Activated naive CD4-positive, alpha-beta T cell treated with anti-CD3 and anti-CD28 coated beads, Interleukin-2, amount 10 ng/mL, durations not matched to agents 5 hours and 36 hours (primary cell): ENCODE data around the gene FFAR4. TPM values are rescaled to one million over a fixed set of nuclear protein-coding genes. Genes with fewer than 3 reads are reported as not detected.

ENCODE experiments used
- total RNA-seq, 2 experiments: library from RNA; stranded (reverse); gene quantifications; one replicate each; pipeline ENCODE4 v1.2.3, GENCODE V29; 2021

The FFAR4 gene
- total RNA-seq, result not detected

DNA sequence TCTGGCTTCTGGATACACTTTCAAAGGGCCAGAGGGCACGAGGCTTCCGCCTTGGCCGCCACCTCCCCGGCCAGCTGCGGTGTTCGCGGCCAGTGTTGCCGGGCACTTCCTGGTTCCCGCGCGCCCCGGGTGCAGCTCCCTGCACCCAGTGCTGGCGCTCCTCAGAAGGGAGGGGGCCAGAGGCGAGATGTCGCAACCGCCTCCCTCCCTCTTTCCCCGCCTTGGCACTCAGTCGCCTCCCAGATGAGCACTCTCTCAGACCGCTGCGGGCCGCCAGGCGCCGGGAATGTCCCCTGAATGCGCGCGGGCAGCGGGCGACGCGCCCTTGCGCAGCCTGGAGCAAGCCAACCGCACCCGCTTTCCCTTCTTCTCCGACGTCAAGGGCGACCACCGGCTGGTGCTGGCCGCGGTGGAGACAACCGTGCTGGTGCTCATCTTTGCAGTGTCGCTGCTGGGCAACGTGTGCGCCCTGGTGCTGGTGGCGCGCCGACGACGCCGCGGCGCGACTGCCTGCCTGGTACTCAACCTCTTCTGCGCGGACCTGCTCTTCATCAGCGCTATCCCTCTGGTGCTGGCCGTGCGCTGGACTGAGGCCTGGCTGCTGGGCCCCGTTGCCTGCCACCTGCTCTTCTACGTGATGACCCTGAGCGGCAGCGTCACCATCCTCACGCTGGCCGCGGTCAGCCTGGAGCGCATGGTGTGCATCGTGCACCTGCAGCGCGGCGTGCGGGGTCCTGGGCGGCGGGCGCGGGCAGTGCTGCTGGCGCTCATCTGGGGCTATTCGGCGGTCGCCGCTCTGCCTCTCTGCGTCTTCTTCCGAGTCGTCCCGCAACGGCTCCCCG, at the start of gene FFAR4:
Gene FFAR4, plus strand, starts transcription at position 231 of the 842 bp plus-strand sequence. Its CDS starts 56 bp downstream, at position 287.

DNA sequence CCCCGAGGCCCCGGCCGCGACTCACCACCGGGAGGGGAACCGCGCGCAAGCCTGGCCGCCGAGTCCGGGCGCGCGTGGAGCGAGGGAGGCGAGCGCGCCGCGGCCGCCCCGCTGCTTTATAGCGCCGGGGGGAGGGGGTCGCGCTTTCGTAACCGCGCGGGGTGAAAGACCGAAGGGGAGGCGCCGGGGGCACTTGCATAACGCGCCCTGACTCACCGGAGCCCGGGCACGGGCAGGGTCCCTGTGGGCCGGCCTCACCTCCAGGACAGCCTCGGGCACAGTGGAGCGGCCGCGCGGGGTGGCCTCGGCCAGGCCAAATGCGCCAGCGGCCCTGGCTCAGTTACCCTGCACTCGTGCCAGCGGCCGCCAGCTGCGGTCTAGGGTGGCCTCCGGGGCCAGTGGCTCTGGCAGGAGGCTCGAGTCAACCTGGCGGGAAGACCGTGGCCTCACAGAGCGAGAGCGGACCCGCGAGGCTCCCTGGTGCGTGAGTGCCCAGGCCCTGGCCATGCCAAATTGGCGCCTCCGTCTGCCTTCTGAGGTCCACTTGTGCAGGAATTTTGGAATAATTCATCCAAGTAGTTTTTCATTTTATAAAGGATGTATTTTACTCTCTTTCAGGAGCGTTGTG, 34.8 kb downstream of the FFAR4 start, which contains the start of gene RBP4:
Gene RBP4, minus strand, starts transcription at position 90 of the 628 bp plus-strand sequence. CDS start 207 bp downstream, outside the sequence.

DNA sequence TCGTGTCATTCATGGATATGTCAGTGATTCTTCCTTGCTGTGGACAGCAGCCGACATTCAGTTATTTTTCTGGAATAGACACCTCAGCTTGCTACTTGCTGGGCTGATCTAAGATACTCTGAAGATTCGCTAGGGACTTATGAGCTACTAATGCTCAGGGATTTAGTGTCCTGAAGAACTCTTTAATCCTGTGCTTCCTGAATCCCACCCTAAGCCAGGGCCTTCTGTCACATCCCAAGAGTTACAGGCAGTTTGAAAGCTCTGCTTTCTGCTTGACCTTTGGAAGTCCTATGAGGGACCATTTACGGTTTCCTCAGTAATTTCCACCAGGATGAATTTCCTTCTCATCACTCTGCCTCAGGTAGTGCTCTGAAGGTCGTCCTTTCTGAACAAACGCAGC, 45.8 kb downstream of the FFAR4 start, which contains the start of gene PDE6C:
Gene PDE6C, plus strand, starts transcription at position 227 of the 400 bp plus-strand sequence. CDS start 189 bp downstream, outside the sequence.

Other genes with a start within 250 kb of the FFAR4 start
- under 1 TPM; 0.25 to 0.31 TPM for gene MYOF, start 84.3 kb upstream of the FFAR4 start, total RNA-seq
- 10 to 100 TPM; 50.5 to 51.7 TPM for gene CEP55, start 70.1 kb upstream of the FFAR4 start, total RNA-seq
- gene RBP4, start 34.6 kb downstream of the FFAR4 start, total RNA-seq, result not detected
- not detected for gene PDE6C, start 45.9 kb downstream of the FFAR4 start, total RNA-seq
- 10 to 100 TPM; 13.1 to 13.2 TPM for gene FRA10AC1, start 135.9 kb downstream of the FFAR4 start, total RNA-seq
- not detected for gene LGI1, start 191.3 kb downstream of the FFAR4 start, total RNA-seq